HG02938 (cell line): ENCODE data around the gene HOXA7.

Experiments
- ATAC-seq: cut with Tn5 transposase; IDR thresholded peaks from one replicate; pipeline ENCODE4 v1.9.1; 2021; ENCODE audit warnings: mild to moderate bottlenecking, moderate library complexity; ENCODE audit not compliant: unreplicated experiment

Gene HOXA7

GRCh38 chr7:27137640-27138315 is 18.7 kb downstream of the HOXA7 start:
- ATAC-seq: no peak

DNA sequence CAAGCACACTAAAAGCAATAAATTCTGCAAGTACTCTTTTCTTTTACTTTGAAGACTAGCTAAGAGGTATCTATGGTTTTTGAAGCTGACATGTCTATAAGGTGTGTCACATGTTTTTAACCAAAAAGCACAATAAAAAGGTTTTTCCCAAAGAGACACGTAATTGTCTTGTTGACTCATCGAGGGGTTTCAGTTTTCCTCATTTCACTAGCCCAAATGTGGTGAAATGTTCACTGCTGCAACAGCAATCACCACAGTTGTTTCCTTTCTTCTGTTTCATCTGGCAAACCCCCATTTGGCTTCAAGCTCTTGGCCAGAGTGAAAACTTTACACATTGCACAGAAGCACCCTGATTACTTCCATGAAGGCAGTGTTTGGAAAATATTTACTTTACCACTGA is 22.1 kb downstream of the HOXA7 start:
- no peak for ATAC-seq

DNA sequence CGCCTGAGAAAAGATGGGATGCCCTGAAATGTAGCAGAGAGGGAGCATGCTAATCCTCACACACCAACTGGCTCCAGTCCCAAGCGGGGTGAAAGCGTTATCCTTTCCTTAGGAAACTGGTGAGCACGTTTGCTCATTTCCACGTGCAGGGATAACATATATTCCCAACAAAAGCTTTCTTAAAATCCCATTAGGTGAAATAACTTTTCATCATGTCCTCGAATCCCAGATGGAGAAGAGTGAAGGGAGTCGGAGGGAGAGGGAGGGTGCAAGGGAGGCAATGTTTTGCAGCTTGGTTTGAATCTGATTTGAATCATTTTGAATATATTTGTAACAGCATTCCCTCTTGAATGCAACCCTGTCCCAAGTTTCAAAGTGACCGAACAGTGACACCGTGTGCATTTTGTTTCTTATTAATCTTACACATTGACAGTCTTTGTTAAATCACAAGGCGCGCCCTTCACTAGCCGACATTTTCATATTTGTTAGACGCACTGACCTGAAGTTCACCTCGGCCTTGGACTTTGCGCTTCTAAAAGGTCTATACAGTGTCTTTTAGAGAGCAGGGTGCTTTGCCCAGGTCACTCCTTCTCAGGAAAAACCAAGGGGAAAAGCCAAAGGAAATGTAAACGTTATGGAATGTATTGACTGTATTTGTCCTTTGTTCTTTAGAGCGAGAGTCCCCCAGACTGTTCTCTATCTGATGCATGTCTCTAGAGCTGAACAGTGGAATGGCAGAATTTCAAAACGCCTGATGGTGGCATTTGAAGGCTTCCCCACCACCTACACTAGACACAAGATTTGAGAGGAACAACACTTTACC is 22.9 kb downstream of the HOXA7 start:
- no peak for ATAC-seq

DNA sequence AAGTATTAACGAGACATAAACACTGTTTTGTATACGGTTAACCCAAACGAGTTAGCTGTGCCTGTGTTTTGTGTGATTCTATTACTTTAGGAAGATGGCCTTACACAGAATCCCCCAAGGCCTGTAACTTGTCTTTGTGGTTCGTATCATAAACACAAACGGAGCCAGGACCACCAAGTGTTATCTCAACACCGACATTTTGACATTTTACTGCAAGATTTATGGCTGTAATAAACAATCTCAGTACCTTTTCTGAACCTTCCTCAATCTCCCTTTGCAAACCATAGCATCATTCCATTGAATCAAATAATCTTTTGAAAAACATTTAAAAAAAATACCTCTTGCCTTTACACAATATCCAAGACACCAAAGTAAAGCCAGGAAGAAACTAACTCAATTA is 23.5 kb downstream of the HOXA7 start:
- no peak for ATAC-seq

DNA sequence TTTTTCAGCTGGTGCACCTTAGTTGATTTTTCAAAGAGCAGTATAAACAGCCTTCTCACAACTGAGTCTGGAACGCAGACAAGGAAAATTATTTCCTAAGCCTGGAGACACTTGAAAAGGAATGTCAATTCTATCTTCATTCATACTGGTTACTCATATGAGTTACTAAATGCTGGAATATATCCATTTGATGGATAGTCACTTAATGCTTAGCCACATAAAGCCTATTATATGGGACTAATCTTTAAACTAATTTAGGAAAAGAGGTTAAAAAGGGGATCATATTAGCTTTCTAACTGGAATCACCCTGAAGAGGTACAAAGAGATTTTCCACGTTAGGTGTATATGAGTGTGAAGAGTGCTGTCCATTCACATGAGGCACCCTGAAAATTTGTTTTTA is 24.3 kb downstream of the HOXA7 start:
- ATAC-seq: no peak

GRCh38 chr7:27131390-27131819 is 25.1 kb downstream of the HOXA7 start:
- no peak for ATAC-seq

GRCh38 chr7:27130540-27131389 is 25.7 kb downstream of the HOXA7 start, which contains the start of gene HOXA4:
Gene HOXA4 (minus strand): TSS chr7:27130757. CDS start chr7:27130733, 24 bp downstream.
- no peak for ATAC-seq

DNA sequence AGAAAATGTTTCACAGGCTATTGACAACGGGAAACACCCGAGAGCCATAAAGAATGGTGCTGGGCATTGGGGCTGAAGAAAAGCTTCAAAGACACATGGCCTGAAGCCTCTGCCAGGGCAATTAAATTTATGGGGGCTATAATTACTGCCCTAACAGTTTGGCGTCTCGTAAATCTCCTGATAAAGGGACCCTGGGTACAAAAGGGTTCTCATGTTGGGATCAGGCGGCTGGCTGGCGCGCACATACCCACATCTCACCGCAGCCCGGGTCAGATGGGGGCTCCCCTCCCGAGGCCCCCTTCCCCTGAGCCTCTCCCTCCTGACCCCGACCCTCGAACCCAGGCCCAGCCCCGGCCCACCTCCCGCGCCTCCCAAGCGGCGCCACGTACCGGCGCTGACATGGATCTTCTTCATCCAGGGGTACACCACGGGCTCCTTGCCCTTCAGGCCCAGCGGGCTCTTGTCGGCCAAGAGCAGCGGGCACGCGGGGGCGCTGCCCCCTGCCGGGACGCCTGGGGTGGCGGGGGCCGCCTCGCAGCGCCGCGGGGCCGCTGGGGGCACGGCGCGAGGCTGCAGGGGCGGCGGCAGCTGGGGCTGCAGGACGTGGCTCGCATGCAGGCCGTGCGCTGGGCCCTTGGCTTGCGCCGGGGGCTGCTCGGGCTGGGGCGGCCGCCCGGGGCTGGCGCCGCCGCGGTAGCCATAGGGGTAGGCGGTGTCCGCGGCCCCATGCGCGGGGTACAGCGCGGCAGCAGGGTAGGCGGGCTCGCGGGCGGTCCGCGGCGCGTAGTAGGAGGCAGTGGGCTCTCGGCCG is 26.5 kb downstream of the HOXA7 start:
- no peak for ATAC-seq

DNA sequence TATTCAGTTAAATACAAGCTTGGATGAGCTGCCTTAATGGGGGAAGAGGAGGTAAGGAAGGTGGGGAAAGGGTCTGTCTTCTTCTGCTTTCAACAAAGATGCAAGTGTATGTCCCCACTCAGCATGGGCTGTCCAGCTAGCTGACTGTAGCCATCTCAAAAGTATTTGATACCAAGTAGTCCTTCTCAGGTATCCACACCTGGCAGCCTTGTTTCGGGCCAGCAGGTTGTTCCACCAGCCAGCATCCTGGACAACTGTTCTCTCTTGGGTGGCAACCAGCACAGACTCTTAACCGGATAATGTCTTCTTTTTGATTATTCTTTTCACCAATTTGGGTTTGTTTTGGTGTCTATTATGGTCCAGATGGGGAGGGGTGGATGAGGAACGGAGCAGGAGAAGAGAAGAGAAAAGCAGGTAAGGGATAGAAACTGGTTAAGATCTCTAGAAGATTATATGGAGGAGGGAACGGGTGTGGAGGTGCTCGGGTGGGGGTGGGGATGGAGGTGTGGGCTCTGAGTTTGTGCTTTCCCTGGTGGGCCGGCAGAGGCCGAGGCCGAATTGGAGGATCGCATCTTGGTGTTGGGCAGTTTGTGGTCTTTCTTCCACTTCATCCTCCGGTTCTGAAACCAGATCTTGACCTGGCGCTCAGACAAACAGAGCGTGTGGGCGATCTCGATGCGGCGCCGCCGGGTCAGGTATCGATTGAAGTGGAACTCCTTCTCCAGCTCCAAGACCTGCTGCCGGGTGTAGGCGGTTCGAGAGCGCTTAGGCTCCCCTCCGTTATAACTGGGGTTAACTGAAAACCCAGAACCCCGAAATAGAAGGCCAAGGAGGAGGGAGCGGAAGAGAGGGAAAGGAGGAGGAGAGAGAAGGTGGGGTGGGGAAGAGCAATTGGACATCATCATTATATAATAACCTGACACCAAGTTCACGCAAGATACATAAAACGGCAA is 27.4 kb downstream of the HOXA7 start:
- ATAC-seq: no peak

GRCh38 chr7:27128034-27128433 is 28.4 kb downstream of the HOXA7 start:
- ATAC-seq: no peak

GRCh38 chr7:27126596-27127327 is 29.7 kb downstream of the HOXA7 start:
- no peak for ATAC-seq

GRCh38 chr7:27125986-27126394 is 30.5 kb downstream of the HOXA7 start:
- ATAC-seq: no peak

DNA sequence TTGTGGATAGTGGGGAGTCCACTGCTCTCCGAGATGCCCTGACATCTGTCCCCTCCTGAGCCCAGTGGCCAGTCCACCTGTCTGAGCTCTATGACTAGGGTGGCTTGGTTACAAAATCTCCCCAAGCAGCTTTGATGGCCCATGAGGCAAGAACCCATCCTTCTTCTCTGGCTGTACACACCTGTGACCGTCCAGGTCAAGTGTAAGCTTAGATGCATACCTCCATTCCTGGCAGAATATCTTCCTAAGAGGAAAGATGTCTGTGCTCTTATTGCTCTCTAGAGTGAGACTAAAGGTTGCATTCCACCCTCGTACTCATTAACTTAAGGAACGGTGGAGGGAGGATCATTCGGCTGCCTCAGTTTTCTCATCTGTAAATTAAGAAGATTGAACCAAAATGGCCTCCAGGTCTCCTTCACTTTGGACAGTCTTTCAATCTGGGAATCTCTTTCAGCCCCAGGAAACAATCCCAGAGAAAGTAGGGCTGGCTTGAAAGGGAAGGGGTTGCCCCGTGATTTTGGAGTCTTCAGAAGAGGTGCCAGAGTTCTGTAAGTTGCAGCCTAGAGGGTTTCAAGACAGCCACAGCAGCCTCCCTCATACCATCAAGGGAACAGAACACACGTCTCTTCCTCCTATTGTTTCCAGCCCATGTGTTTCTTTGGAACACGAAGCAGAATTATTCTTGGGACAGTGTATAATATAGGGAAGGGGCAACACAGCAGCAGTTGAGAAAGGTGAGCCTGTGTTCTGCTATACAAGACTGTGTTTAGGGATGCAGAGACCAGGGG is 31.4 kb downstream of the HOXA7 start:
- no peak for ATAC-seq

DNA sequence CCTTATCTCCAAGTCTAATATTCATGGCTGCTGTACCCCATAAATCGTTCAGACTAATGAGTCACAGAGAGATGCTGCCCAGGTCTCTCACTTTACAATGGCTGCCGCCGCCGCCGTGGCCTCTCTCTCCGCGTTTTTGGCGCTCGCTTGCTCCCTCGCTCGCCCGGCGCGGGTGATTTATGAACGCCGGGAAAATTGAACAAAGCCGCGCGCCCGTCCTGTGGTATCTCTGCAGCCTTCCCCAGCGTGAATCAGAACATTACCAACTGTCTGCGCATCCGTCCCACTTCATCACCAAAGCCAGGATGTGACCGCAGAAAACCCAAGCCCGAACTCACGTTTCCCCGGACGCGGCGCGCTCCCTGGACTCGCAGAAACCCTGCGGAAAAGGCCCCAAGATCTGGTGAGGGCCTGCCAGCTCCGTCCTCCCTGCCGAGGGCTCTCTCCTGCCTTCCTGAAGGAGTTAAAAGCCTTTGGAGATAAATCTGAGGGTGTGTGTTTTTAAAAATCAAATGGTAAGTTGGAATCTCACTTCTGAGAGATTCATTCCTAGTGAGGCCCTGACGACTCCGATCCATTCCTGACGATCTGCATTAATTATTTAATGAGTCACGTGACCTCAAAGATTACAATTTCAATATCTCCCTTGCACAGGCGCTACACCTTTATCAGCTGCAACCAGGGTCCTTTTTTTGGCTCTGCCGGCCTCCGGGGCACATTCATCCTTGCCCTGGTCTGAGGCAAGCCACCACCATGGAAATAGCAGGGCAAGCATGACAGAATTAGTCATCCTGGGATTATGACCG is 32.2 kb downstream of the HOXA7 start:
- no peak for ATAC-seq

- ATAC-seq: no peak
Observed at GRCh38 chr7:27123477-27124053, 32.9 kb downstream of the HOXA7 start.

DNA sequence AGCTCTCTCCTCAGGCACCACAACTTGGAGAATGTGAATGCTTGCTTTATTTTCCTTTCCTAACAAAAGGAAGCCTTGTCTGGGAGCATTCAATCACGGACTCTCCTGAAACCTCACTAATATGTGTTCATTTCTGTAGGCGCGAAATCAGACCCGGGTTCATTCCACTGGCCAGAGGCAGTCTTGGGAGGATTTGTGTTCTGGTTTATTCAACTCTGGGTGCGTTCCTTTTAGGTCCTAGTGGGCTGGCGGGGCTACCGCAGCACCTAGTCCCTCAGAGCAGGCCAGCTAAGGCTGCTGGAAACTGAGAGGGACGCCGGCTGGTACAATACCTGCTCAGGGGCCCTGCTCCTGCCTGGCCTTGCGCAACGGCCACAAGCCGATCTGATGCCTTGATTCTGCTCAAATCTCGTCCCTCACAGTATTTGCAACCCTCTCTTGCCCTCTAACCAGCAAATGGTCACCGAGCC is 33.4 kb downstream of the HOXA7 start:
- no peak for ATAC-seq
